Neuron (in vitro differentiated cells): ENCODE results near the gene OTUD5.
A peak's percentile ranks its signal among the peaks of the same experiment; 100 is the strongest.

Source experiments
- H2AFZ ChIP-seq: one replicate; pipeline ENCODE4 v1.6.1; 2013; ENCODE audit warnings: low read depth, mild to moderate bottlenecking, inconsistent platforms, low read length, moderate library complexity
- H3K27me3 ChIP-seq: one replicate; pipeline ENCODE4 v1.6.1; 2013; ENCODE audit warnings: low read length; ENCODE audit not compliant: insufficient read depth
- H3K36me3 ChIP-seq: one replicate; pipeline ENCODE4 v1.6.1; 2013; ENCODE audit warnings: low read length; ENCODE audit not compliant: insufficient read depth
- H3K4me1 ChIP-seq: one replicate; pipeline ENCODE4 v1.6.1; 2013; ENCODE audit warnings: low read length; ENCODE audit not compliant: insufficient read depth
- H3K4me3 ChIP-seq: 2 replicates; pipeline ENCODE4 v1.5.1; 2013; ENCODE audit warnings: mild to moderate bottlenecking, low read length, moderate library complexity
- H3K9me3 ChIP-seq: one replicate; pipeline ENCODE4 v1.6.1; 2013; ENCODE audit warnings: low read length

Gene OTUD5

DNA sequence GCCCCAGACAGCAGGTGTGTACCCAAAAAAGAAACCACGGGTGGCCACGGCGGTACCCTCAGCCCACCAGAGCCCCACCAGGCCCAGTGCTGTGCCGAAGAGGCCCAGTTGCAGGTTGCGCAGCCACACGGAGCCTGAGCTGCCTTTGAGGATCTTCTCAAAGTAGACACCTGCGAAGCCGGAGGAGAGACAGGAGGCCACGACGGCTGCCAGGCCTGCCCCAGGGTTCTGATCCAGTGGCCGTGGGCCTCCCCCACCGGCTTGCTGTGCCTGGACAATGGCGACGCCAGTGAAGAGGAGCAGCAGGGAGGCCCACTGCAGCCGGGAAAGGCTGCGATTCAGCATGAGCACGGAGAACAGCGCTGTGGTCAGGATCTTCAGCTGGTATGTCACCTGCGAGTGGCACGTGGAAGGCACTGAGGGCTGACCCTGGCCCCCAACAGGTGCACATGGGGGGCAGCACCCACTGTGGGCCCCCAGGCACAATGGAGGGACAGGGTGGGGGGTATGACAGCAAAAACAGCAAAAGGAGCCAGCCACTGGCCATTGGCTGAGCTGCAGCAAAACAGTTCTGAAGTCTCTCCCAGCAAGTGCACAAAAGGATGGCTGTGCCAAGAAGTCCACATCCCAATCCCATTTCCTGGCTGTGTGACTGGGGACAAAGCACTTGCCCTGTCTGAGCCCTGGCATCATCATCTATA, 52.2 kb downstream of the OTUD5 start:
- H3K9me3 ChIP-seq: no peaks in the 10 kb centered on the region
- H3K36me3 ChIP-seq: peaks cover 20% of the 10 kb centered on the region
- H3K4me1 ChIP-seq: peaks cover 2% of the 10 kb centered on the region
- no peaks in the 10 kb centered on the region for H3K27me3 ChIP-seq
- H2AFZ ChIP-seq: no peak overlapping the region
- H3K4me3 ChIP-seq: no peak overlapping the region

DNA sequence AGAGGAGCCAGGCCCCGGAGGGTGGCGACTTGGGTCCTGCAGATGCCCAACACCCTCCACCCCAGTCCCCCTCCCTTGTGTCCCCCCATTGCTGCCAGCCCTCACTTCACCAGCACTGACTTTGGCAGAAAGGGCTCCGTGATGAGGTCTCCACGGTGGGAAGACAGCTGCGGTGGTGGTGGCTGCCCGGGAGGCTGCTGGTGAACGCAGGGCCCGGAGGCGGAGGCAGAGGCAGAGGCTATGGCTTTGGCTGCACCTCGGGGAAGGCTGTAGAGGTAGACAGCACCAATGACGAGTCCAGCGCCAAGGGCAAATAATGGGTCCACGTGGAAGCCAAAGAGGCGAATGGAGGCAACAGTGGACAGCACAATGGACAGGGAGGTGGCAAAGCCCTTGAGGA, 52.8 kb downstream of the OTUD5 start:
- H3K27me3 ChIP-seq: no peaks in the 10 kb centered on the region
- no peaks in the 10 kb centered on the region for H3K9me3 ChIP-seq
- H3K36me3 ChIP-seq: peaks cover 20% of the 10 kb centered on the region
- no peak overlapping the region for H2AFZ ChIP-seq
- H3K4me3 ChIP-seq: no peak overlapping the region
- H3K4me1 ChIP-seq: no peaks in the 10 kb centered on the region

DNA sequence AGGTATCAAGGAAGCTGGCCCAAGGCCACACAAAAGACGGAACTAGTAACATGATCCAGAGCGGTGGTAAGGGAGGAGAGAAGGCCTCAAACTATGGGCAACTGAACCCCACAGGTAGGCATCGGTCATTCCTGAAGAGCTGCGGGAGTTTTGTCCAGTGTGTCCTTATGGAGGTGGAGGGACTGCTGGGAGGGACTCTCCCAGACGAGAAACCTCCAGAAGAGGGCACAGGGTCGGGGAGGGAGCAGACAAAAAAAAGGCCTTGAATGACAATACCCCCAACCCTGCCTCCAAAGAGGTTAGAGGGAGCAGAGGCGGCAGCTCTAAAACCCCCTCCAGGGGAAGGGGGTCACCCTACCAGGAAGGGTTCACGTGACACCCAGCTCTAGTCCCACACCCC, 53.2 kb downstream of the OTUD5 start:
- no peaks in the 10 kb centered on the region for H3K4me1 ChIP-seq
- H3K36me3 ChIP-seq: peaks cover 20% of the 10 kb centered on the region
- no peaks in the 10 kb centered on the region for H3K9me3 ChIP-seq
- H3K4me3 ChIP-seq: no peak overlapping the region
- H3K27me3 ChIP-seq: no peaks in the 10 kb centered on the region
- H2AFZ ChIP-seq: no peak overlapping the region

DNA sequence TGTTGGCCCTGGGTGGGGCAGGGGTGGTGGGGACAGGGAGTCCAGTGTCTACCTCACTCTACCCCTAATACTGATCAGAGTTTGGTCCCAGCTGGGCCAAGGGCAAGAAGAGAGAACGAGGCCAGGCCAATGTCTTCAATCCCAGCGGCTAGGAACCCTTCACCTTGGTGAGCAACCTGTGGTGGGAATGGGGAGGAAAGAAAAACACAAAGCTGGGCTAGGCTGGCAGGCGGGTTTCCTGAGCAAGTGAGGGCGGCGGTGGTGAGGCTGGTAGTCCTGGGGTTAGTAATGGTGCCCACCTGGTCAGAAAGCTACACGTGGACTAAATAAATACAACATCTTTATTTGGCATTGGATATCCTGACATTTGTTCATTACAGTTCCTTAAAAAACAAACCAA, 54.1 kb downstream of the OTUD5 start:
- Histone ChIP-seq H3K4me3 (no peak overlapping the region), H3K9me3 (no peaks in the 10 kb centered on the region), H3K4me1 (no peaks in the 10 kb centered on the region), H3K27me3 (no peaks in the 10 kb centered on the region), H3K36me3 (peaks cover 20% of the 10 kb centered on the region), H2AFZ (no peak overlapping the region)

DNA sequence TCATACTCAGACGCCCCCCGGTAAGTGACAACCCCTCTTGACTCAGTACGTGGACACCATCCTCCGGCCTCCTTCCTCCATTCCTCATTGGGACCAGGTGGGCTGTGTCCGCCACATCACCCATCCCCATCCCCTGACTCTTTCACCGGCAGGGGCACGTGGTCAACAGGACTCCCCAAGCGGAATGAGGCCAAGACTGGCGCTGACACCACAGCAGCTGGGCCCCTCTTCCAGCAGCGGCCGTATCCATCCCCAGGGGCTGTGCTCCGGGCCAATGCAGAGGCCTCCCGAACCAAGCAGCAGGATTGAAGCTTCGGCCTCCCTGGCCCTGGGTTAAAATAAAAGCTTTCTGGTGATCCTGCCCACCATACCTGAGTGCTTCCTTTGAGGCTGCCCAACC, 54.6 kb downstream of the OTUD5 start:
- Histone ChIP-seq H3K27me3 (no peaks in the 10 kb centered on the region), H3K4me3 (no peak overlapping the region), H3K36me3 (peaks cover 20% of the 10 kb centered on the region), H3K9me3 (no peaks in the 10 kb centered on the region), H3K4me1 (no peaks in the 10 kb centered on the region), H2AFZ (no peak overlapping the region)

DNA sequence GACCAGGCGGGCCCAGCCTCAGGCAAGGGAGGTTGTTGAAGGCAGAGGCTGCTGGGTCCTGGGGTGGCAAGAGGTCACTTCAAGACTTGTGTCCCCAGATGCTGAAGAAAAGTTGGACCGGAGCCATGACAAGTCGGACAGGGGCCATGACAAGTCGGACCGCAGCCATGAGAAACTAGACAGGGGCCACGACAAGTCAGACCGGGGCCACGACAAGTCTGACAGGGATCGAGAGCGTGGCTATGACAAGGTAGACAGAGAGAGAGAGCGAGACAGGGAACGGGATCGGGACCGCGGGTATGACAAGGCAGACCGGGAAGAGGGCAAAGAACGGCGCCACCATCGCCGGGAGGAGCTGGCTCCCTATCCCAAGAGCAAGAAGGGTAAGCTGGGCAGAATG, 55.3 kb downstream of the OTUD5 start:
- Histone ChIP-seq H3K27me3 (no peaks in the 10 kb centered on the region), H3K4me3 (no peak overlapping the region), H2AFZ (no peak overlapping the region), H3K4me1 (no peaks in the 10 kb centered on the region), H3K36me3 (peaks cover 20% of the 10 kb centered on the region), H3K9me3 (no peaks in the 10 kb centered on the region)

DNA sequence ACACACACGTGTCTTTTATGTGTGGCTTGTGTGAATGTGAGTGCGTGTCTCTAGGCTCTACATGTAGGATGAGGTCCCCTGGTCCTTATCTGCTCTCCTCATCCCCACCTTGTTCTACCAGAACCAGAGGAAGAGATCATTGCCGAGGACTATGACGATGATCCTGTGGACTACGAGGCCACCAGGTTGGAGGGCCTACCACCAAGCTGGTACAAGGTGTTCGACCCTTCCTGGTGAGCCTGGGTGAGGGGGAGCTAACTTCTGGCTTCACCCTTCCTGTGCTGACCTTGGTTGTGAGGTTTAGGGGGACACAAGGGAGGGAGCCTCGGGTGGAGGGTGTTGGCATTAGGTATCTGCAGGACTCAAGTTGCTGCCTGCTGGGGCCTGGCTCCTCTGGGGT, 56.3 kb downstream of the OTUD5 start:
- no peak overlapping the region for H3K4me3 ChIP-seq
- peaks cover 5% of the 10 kb centered on the region for H3K4me1 ChIP-seq
- H3K36me3 ChIP-seq: peaks cover 17% of the 10 kb centered on the region
- no peaks in the 10 kb centered on the region for H3K27me3 ChIP-seq
- no peak overlapping the region for H2AFZ ChIP-seq
- H3K9me3 ChIP-seq: no peaks in the 10 kb centered on the region

DNA sequence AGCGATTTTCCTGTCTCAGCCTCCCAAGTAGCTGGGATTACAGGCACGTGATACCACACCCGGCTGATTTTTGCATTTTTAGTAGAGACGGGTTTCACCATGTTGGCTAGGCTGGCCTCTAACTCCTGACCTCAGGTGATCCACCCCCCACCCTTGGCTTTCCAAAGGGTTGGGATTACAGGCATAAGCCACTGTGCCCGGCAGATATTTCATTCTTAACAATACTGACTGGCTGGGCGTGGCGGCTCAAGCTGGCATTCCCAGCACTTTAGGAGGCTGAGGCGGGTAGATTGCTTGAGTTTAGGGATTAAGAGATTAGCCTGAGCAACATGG, 58.4 kb downstream of the OTUD5 start:
- Histone ChIP-seq H3K4me1 (peaks cover 5% of the 10 kb centered on the region), H2AFZ (no peak overlapping the region), H3K9me3 (no peaks in the 10 kb centered on the region), H3K27me3 (no peaks in the 10 kb centered on the region), H3K36me3 (peaks cover 22% of the 10 kb centered on the region), H3K4me3 (no peak overlapping the region)

DNA sequence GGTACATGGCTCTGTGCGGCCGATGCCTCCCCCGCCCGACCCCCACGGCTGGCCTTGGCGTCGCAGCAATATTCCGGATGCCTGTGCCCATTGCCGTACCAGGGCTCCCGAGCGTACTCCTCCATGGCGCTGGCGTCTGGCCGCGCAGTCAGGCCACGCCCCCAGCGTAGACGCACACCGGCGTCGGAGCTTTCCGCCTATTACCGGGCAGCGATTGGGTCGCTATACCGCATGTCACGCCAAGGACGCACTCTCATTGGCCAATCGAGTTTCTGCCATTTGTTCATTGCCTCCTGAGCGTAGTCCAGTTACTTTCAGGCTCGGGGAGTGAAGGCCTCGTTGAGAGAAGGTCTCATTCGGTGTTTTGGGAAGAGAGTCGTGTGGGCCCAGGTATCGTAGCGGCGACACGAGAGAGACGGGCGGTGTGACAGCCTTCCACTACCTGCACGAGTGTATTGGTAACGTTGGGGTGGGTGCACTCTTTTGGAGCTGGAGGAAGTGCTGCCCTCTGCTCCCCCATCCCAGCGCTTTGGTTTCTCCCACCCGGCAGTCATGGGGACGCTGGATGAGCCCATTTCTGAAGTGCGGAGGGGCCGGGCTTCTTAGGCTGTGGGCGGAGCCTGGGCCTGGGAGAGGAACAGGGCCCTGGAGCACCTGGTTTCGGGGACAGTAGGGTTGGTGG, 59.6 kb downstream of the OTUD5 start, which contains the start of the genes PQBP1 and TIMM17B:
PQBP1 (plus strand) TSS at position 306 of the 682 bp plus-strand sequence. CDS start 580 bp downstream, outside the sequence.
TIMM17B (minus strand) TSS at position 144 of the 682 bp plus-strand sequence; CDS start at position 125, 19 bp downstream.
- Histone ChIP-seq H3K27me3 (no peaks in the 10 kb centered on the region), H3K4me1 (peaks cover 5% of the 10 kb centered on the region), H3K36me3 (peaks cover 25% of the 10 kb centered on the region), H3K4me3 (peak within 1 kb of the TSS; percentile 61), H3K9me3 (no peaks in the 10 kb centered on the region), H2AFZ (no peak within 1 kb of the TSS)

DNA sequence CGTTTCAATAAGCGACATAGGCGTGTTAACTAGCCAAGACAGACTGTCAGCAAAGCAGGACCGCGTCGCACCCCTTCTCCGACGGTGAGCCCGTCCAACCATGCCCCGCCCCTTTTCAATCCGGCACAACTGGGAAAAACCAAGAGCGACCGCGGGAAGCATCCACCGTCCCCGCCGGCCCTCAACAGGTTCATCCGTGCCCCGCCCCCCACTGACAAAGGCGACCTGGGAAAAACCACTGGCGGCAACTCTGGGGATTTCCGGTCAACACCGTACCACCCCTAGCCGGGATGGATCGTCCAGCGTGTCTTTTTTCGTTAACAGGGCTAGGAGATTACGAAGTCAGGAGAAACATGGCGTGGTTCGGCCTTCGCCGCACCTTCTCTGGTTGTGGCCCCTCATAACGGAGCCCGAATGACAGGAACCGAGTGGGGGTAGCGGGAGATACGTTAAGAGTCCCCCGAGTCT, 60.2 kb downstream of the OTUD5 start:
- H3K4me3 ChIP-seq: peak overlapping the region; percentile 61

DNA sequence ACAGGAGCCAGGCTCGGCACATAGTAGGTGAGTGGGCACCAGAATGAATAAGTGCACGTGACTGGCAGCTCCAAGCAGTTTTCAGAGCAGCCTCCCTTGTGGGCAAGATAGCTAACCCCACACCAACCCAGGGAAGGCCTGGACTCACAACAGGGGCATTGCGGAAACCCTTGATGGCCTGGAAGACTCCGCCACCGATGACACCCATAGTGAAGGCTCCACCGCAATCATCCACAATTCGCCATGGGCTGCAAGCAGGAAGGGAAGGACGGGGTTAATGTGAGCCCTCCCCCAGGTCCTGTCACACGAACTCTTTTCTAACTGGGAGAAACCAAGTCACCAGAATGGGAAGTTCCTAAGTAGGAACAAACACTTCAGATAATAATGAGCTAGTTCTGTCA, 60.8 kb downstream of the OTUD5 start:
- no peaks in the 10 kb centered on the region for H3K9me3 ChIP-seq
- no peak overlapping the region for H2AFZ ChIP-seq
- H3K36me3 ChIP-seq: peaks cover 19% of the 10 kb centered on the region
- peak overlapping the region; percentile 61 for H3K4me3 ChIP-seq
- no peaks in the 10 kb centered on the region for H3K27me3 ChIP-seq
- H3K4me1 ChIP-seq: peaks cover 5% of the 10 kb centered on the region

More for the DNA sequence above, 60.2 kb downstream of the OTUD5 start:
- Histone ChIP-seq H3K9me3 (no peaks in the 10 kb centered on the region), H3K36me3 (peaks cover 21% of the 10 kb centered on the region), H3K27me3 (no peaks in the 10 kb centered on the region), H2AFZ (no peak overlapping the region), H3K4me1 (peaks cover 5% of the 10 kb centered on the region)

DNA sequence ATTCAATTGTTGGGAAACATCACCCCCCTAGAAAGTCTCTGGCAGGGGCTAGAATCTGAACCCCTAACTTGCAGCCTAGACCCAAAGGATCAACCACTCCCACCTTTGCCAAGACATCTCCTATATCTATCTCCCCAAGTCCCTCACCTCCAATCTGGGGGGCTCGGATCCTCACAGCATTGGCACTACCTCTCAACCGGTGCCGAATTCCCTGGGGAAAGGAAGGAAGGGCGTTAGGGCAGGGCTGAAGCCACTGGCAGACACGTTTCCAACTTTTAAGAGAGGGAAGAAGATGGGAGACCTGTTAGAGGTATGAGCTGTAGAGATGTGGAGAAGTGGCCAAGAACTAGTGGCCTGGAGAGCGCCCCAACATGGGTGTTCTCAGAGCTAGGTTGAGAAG, 62.5 kb downstream of the OTUD5 start:
- no peak overlapping the region for H2AFZ ChIP-seq
- peaks cover 5% of the 10 kb centered on the region for H3K4me1 ChIP-seq
- H3K27me3 ChIP-seq: no peaks in the 10 kb centered on the region
- H3K9me3 ChIP-seq: no peaks in the 10 kb centered on the region
- peaks cover 12% of the 10 kb centered on the region for H3K36me3 ChIP-seq
- H3K4me3 ChIP-seq: no peak overlapping the region

DNA sequence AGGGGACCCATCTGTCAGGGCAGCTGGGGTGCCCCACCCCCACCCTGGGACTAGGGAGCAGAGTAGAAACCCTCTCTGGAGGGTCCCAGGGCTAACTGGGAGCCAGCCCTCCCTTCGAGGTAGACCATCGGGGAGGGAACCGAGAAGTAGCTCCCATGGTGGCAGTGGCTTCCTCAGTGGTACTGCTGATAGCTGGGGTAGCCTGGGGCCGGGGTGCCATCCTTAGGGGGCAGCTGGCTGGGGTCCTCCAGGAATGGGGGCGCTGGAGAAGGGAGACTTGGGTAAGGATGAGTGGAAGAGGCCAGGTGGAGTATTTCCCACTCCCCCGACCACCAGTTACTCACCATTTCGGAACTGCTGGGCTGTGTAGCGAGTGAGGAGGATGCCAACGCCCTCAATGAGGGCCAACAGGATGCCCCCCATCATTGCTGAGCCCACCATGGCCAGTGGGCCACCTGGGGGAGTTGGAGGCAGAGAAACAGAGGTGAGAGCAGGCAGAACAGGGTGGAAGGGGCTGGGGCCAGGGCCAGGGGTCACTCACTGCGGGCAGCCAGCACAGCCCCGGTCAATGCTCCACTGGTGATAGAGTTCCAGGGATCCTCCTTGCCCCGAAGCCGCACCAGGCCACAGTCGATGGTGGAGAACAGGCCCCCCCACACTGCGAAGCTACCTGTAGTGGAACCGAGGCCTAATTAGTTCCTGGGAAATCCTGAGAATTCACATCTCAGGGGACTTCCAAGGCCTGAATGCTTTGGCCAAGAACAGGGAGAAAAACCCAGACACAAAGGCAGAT, 63.7 kb downstream of the OTUD5 start:
- no peaks in the 10 kb centered on the region for H3K9me3 ChIP-seq
- no peak overlapping the region for H2AFZ ChIP-seq
- peaks cover 12% of the 10 kb centered on the region for H3K36me3 ChIP-seq
- no peak overlapping the region for H3K4me3 ChIP-seq
- peaks cover 5% of the 10 kb centered on the region for H3K4me1 ChIP-seq
- no peaks in the 10 kb centered on the region for H3K27me3 ChIP-seq
